SK-N-SH treated with all-trans-retinoic acid at 6 μM for 48 hours (cell line): ENCODE measurements around the gene SNCB.

ENCODE experiments used
- ATAC-seq: fragments of 200-7000 bp; cut with Tn5 transposase; 3 replicates; pipeline ENCODE4 v1.9.1; 2020; ENCODE audit warnings: mild to moderate bottlenecking, moderate library complexity
- ARNTL ChIP-seq: fragments of 450-650 bp; formaldehyde crosslinking; IDR thresholded peaks from 2 replicates; pipeline ENCODE4 v1.5.0; 2020; ENCODE audit warnings: low read depth, mild to moderate bottlenecking, moderate library complexity, borderline replicate concordance
- BACH2 ChIP-seq: fragments of 250-450 bp; sonication (Bioruptor Pico); IDR thresholded peaks from 2 replicates; pipeline ENCODE4 v1.9.0; 2021; ENCODE audit warnings: mild to moderate bottlenecking, borderline replicate concordance
- CREB5 ChIP-seq: fragments of 250-450 bp; sonication (Bioruptor Pico); IDR thresholded peaks from 2 replicates; pipeline ENCODE4 v1.5.1; 2020; ENCODE audit warnings: low read depth, mild to moderate bottlenecking, moderate library complexity
- CSDC2 ChIP-seq: fragments of 250-450 bp; sonication (Bioruptor Pico); IDR thresholded peaks from 2 replicates; pipeline ENCODE4 v1.5.0; 2020; ENCODE audit warnings: mild to moderate bottlenecking, moderate library complexity
- CSRNP3 ChIP-seq: fragments of 250-450 bp; sonication (Bioruptor Pico); IDR thresholded peaks from 2 replicates; pipeline ENCODE4 v1.5.1; 2021; ENCODE audit warnings: mild to moderate bottlenecking, moderate library complexity
- ESRRG ChIP-seq: fragments of 250-450 bp; sonication (Bioruptor Pico); IDR thresholded peaks from 2 replicates; pipeline ENCODE4 v1.6.1; 2021; ENCODE audit warnings: mild to moderate bottlenecking
- GLIS3 ChIP-seq: fragments of 250-450 bp; sonication (Bioruptor Pico); IDR thresholded peaks from 2 replicates; pipeline ENCODE4 v1.5.0; 2020; ENCODE audit warnings: mild to moderate bottlenecking, moderate library complexity
- ISL1 ChIP-seq: fragments of 250-450 bp; sonication (Bioruptor Pico); IDR thresholded peaks from 2 replicates; pipeline ENCODE4 v2.1.2; 2022; ENCODE audit warnings: mild to moderate bottlenecking, moderate library complexity
- OSR1 ChIP-seq: fragments of 250-450 bp; sonication (Bioruptor Pico); IDR thresholded peaks from 2 replicates; pipeline ENCODE4 v1.8.0; 2022; ENCODE audit warnings: moderate library complexity, mild to moderate bottlenecking, inconsistent platforms
- PATZ1 ChIP-seq: fragments of 250-450 bp; sonication (Bioruptor Pico); IDR thresholded peaks from 2 replicates; pipeline ENCODE4 v1.8.0; 2020; ENCODE audit warnings: mild to moderate bottlenecking, moderate library complexity, borderline replicate concordance
- PPARA ChIP-seq: fragments of 250-450 bp; sonication (Bioruptor Pico); IDR thresholded peaks from 2 replicates; pipeline ENCODE4 v1.5.0; 2020; ENCODE audit warnings: mild to moderate bottlenecking, borderline replicate concordance
- RARB ChIP-seq: fragments of 250-450 bp; sonication (Bioruptor Pico); IDR thresholded peaks from 2 replicates; pipeline ENCODE4 v1.8.0; 2021; ENCODE audit warnings: mild to moderate bottlenecking, moderate library complexity
- SNAI2 ChIP-seq: fragments of 250-450 bp; sonication (Bioruptor Pico); IDR thresholded peaks from 2 replicates; pipeline ENCODE4 v1.5.0; 2020; ENCODE audit warnings: mild to moderate bottlenecking, moderate library complexity
- TCF4 ChIP-seq: fragments of 250-450 bp; sonication (Bioruptor Pico); IDR thresholded peaks from 2 replicates; pipeline ENCODE4 v1.8.0; 2021; ENCODE audit warnings: mild to moderate bottlenecking, moderate library complexity, borderline replicate concordance
- TOX ChIP-seq: fragments of 250-450 bp; sonication (Bioruptor Pico); IDR thresholded peaks from 2 replicates; pipeline ENCODE4 v1.8.0; 2021; ENCODE audit warnings: mild to moderate bottlenecking, moderate library complexity, borderline replicate concordance
- TSHZ2 ChIP-seq: fragments of 250-450 bp; sonication (Bioruptor Pico); IDR thresholded peaks from 2 replicates; pipeline ENCODE4 v1.5.0; 2020; ENCODE audit warnings: mild to moderate bottlenecking, moderate library complexity
- ZC3H10 ChIP-seq: fragments of 250-450 bp; sonication (Bioruptor Pico); IDR thresholded peaks from 2 replicates; pipeline ENCODE4 v1.5.1; 2021; ENCODE audit warnings: mild to moderate bottlenecking, moderate library complexity
- ZFP30 ChIP-seq: fragments of 450-650 bp; formaldehyde crosslinking; IDR thresholded peaks from 2 replicates; pipeline ENCODE4 v1.5.0; 2022; ENCODE audit warnings: mild to moderate bottlenecking, moderate library complexity
- ZNF565 ChIP-seq: fragments of 450-650 bp; formaldehyde crosslinking; conservative IDR thresholded peaks from 2 replicates; pipeline ENCODE4 v1.5.0; 2020; ENCODE audit warnings: low read depth, mild to moderate bottlenecking, moderate library complexity
- ZNF70 ChIP-seq: fragments of 450-650 bp; formaldehyde crosslinking; IDR thresholded peaks from 2 replicates; pipeline ENCODE4 v1.5.0; 2020; ENCODE audit warnings: mild to moderate bottlenecking, moderate library complexity
- ZNF8 ChIP-seq: fragments of 450-650 bp; formaldehyde crosslinking; IDR thresholded peaks from 2 replicates; pipeline ENCODE4 v1.5.0; 2020; ENCODE audit warnings: mild to moderate bottlenecking, moderate library complexity

SNCB gene

GRCh38 chr5:176625512-176625911 lies 4.8 kb downstream of the SNCB start:
- TF ChIP-seq PPARA (CRISPR knock-in tag) = no peak
- TF ChIP-seq CSRNP3 (CRISPR knock-in tag) = no peak
- TF ChIP-seq BACH2 = no peak
- TF ChIP-seq ZFP30 (CRISPR knock-in tag) = no peak
- no peak for TF ChIP-seq CSDC2 (CRISPR knock-in tag)
- no peak for TF ChIP-seq SNAI2
- no peak for TF ChIP-seq GLIS3 (CRISPR knock-in tag)
- TF ChIP-seq ESRRG = no peak
- no peak for TF ChIP-seq ZNF70 (CRISPR knock-in tag)
- TF ChIP-seq RARB (CRISPR knock-in tag) = no peak
- TF ChIP-seq PATZ1 (CRISPR knock-in tag) = no peak
- no peak for TF ChIP-seq TCF4 (CRISPR knock-in tag)
- TF ChIP-seq TSHZ2 (CRISPR knock-in tag) = no peak
- TF ChIP-seq, all 23 proteins: peak for 0
- ATAC-seq = no peak

GRCh38 chr5:176624938-176625337 lies 5.4 kb downstream of the SNCB start:
- no peak for ATAC-seq
- no peak for TF ChIP-seq ZFP30 (CRISPR knock-in tag)
- TF ChIP-seq, all 23 proteins: peak for 0

- no peak for TF ChIP-seq ESRRG
- no peak for TF ChIP-seq ARNTL (CRISPR knock-in tag)
- no peak for TF ChIP-seq SNAI2
- TF ChIP-seq TCF4 (CRISPR knock-in tag) = no peak
- TF ChIP-seq ZNF8 (CRISPR knock-in tag) = no peak
- no peak for TF ChIP-seq TOX (CRISPR knock-in tag)
- TF ChIP-seq BACH2 = no peak
- TF ChIP-seq GLIS3 (CRISPR knock-in tag) = no peak
- TF ChIP-seq ISL1 = no peak
- TF ChIP-seq ZNF70 (CRISPR knock-in tag) = no peak
- no peak for TF ChIP-seq ZNF565 (CRISPR knock-in tag)
- TF ChIP-seq OSR1 (CRISPR knock-in tag) = no peak
- TF ChIP-seq PATZ1 (CRISPR knock-in tag) = no peak
- no peak for TF ChIP-seq CREB5 (CRISPR knock-in tag)
- TF ChIP-seq RARB (CRISPR knock-in tag) = no peak
- TF ChIP-seq ZC3H10 = no peak
- TF ChIP-seq, all 23 proteins: peak for 0
- ATAC-seq = no peak
Observed at GRCh38 chr5:176624142-176624541, 6.2 kb downstream of the SNCB start.
